K562 (cell line): ENCODE results near the gene DDX55. TPM values are rescaled to one million over a fixed set of nuclear protein-coding genes. Genes with fewer than 3 reads are reported as not detected.
A peak's percentile ranks its signal among the peaks of the same experiment; 100 is the strongest.

Experiments used
- FOXP1 ChIP-seq: sonication (generic); formaldehyde crosslinking; IDR thresholded peaks from 2 replicates; pipeline ENCODE4 v1.8.0; 2022; ENCODE audit warnings: mild to moderate bottlenecking, missing genetic modification reagents
- MXI1 ChIP-seq: IDR thresholded peaks from 2 replicates; pipeline ENCODE4 v1.6.1; 2011; ENCODE audit warnings: low read depth, mild to moderate bottlenecking, improper control_type of control experiment, low read length
- NCOR1 ChIP-seq: fragments of 450-650 bp; IDR thresholded peaks from 2 replicates; pipeline ENCODE4 v1.6.1; 2016; ENCODE audit warnings: mild to moderate bottlenecking, moderate library complexity
- RERE ChIP-seq: sonication (generic); formaldehyde crosslinking; IDR thresholded peaks from 2 replicates; pipeline ENCODE4 v1.8.0; 2023; ENCODE audit warnings: missing genetic modification reagents, mild to moderate bottlenecking, borderline replicate concordance
- SAFB ChIP-seq: fragments of 200-400 bp; formaldehyde crosslinking; IDR thresholded peaks from 2 replicates; pipeline ENCODE4 v1.6.1; 2017; ENCODE audit warnings: low read depth, low read length, borderline replicate concordance
- SMARCA5 ChIP-seq: fragments of 450-650 bp; IDR thresholded peaks from 2 replicates; pipeline ENCODE4 v1.6.1; 2016
- ZNF696 ChIP-seq: fragments of 250-450 bp; sonication (Bioruptor Pico); conservative IDR thresholded peaks from 2 replicates; pipeline ENCODE4 v1.4.0; 2020; ENCODE audit warnings: mild to moderate bottlenecking, moderate library complexity
- polyA plus RNA-seq, 8 experiments: library from polyadenylated mRNA; depleted of rRNA in 4 of 8; stranded (reverse) in 5 of 8; unstranded in 3 of 8; fragments of >200 nt; fragmentation: Nextera tagmentation in 2 of 8; fragmentation: Illumina TruSeq in 1 of 8; extraction: Ambion mirVana in 2 of 8; extraction: Trizol in 1 of 8; gene quantifications; 2 replicates each; pipeline versions ENCODE4 v1.2.1 to v1.2.3, GENCODE V29; 2011 to 2014; ENCODE audit warnings: inconsistent platforms in 1 of 8, missing spikeins in 1 of 8
- total RNA-seq, 7 experiments: library from RNA; depleted of rRNA in 6 of 7; stranded (reverse); fragments of >200 nt in 6 of 7; fragmentation: Illumina TruSeq in 2 of 7; extraction: Trizol in 2 of 7; gene quantifications; 2 replicates each; pipeline versions ENCODE4 v1.2.1 to v1.2.3, GENCODE V29; 2011 to 2021; ENCODE audit warnings: low replicate concordance in 1 of 7
- TF ChIP-seq, protein P1 (sequence below), 2 experiments: fragments of 450-650 bp; formaldehyde crosslinking in 1 of 2; IDR thresholded peaks; 2 replicates each; pipeline versions ENCODE4 v1.4.0 to v1.6.1; 2014 to 2020; ENCODE audit warnings: mild to moderate bottlenecking in 2 of 2, borderline replicate concordance in 1 of 2, low read depth in 1 of 2

Gene DDX55
- total and polyA plus RNA-seq, 9 of the 15 experiments (the other 6 are each of a cell fraction or from before 2014, with no cell fraction given) = 10.6 to 71.0 (median 60.9) TPM

GRCh38 chr12:123633379-123634141 lies 31.7 kb downstream of the DDX55 start, which contains the start of the genes EIF2B1 and GTF2H3 (continued):
- TF ChIP-seq, protein P1, sequence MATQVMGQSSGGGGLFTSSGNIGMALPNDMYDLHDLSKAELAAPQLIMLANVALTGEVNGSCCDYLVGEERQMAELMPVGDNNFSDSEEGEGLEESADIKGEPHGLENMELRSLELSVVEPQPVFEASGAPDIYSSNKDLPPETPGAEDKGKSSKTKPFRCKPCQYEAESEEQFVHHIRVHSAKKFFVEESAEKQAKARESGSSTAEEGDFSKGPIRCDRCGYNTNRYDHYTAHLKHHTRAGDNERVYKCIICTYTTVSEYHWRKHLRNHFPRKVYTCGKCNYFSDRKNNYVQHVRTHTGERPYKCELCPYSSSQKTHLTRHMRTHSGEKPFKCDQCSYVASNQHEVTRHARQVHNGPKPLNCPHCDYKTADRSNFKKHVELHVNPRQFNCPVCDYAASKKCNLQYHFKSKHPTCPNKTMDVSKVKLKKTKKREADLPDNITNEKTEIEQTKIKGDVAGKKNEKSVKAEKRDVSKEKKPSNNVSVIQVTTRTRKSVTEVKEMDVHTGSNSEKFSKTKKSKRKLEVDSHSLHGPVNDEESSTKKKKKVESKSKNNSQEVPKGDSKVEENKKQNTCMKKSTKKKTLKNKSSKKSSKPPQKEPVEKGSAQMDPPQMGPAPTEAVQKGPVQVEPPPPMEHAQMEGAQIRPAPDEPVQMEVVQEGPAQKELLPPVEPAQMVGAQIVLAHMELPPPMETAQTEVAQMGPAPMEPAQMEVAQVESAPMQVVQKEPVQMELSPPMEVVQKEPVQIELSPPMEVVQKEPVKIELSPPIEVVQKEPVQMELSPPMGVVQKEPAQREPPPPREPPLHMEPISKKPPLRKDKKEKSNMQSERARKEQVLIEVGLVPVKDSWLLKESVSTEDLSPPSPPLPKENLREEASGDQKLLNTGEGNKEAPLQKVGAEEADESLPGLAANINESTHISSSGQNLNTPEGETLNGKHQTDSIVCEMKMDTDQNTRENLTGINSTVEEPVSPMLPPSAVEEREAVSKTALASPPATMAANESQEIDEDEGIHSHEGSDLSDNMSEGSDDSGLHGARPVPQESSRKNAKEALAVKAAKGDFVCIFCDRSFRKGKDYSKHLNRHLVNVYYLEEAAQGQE (IDR thresholded peaks at IDR 0.05; ENCODE audit: borderline replicate concordance) = no peak; the same call in 1 of the 2 replicates
- TF ChIP-seq, protein P1 (CRISPR knock-in tag; IDR thresholded peaks at IDR 0.05; ENCODE audit: low read depth) = peak; percentile 71
- TF ChIP-seq FOXP1 (CRISPR knock-in tag) (no peak; the same call in 1 of the 2 replicates), NCOR1 (peak; percentile 34), ZNF696 (CRISPR knock-in tag) (no peak), SAFB (no peak), RERE (CRISPR knock-in tag) (no peak), MXI1 (peak; percentile 97), SMARCA5 (no peak)
